Natural killer cell (primary cell): ENCODE data around the gene ARFGAP3. TPM values are rescaled to one million over a fixed set of nuclear protein-coding genes. Genes with fewer than 3 reads are reported as not detected.

Experiments used
- ATAC-seq, 3 donors: fragments of 150-1000 bp in 2 of 3; fragments of 200-7000 bp in 1 of 3; cut with Tn5 transposase; 1 replicate in 1 of 3; 2 replicates in 2 of 3; pipeline ENCODE4 v1.10.0; 2021; ENCODE audit warnings: mild to moderate bottlenecking in 2 of 3, moderate library complexity in 2 of 3
- DNase-seq, 2 donors: peaks; one replicate each; pipeline versions ENCODE4 v3.0.0 to v3.0.0-alpha.2; 2013 to 2021; ENCODE audit warnings: mixed read lengths in 1 of 2
- H3K27ac ChIP-seq: one replicate; pipeline ENCODE4 v1.5.1; 2013; ENCODE audit warnings: mild to moderate bottlenecking, low read length
- H3K27me3 ChIP-seq: one replicate; pipeline ENCODE4 v1.6.1; 2013; ENCODE audit warnings: low read length; ENCODE audit not compliant: control insufficient read depth, insufficient read depth
- H3K36me3 ChIP-seq: one replicate; pipeline ENCODE4 v1.6.1; 2013; ENCODE audit warnings: low read length; ENCODE audit not compliant: control insufficient read depth, insufficient read depth
- H3K4me1 ChIP-seq: one replicate; pipeline ENCODE4 v1.6.1; 2013; ENCODE audit warnings: low read length; ENCODE audit not compliant: control insufficient read depth, insufficient read depth
- H3K4me3 ChIP-seq: one replicate; pipeline ENCODE4 v1.5.1; 2013; ENCODE audit warnings: low read length
- H3K9me3 ChIP-seq: one replicate; pipeline ENCODE4 v1.6.1; 2013; ENCODE audit warnings: low read length; ENCODE audit not compliant: control insufficient read depth, insufficient read depth
- H3K27ac Mint-ChIP-seq, 2 donors: one replicate each; pipeline ENCODE4 v1.8.0; 2022; ENCODE audit warnings: mild to moderate bottlenecking in 2 of 2, mixed read lengths in 2 of 2, moderate library complexity in 1 of 2
- H3K27me3 Mint-ChIP-seq, 2 donors: one replicate each; pipeline ENCODE4 v1.8.0; 2022; ENCODE audit warnings: low read depth in 2 of 2, mixed read lengths in 2 of 2
- H3K36me3 Mint-ChIP-seq: one replicate; pipeline ENCODE4 v1.8.0; 2022; ENCODE audit warnings: mixed read lengths
- H3K4me1 Mint-ChIP-seq, 2 donors: one replicate each; pipeline ENCODE4 v1.8.0; 2022; ENCODE audit warnings: mixed read lengths in 2 of 2
- H3K4me3 Mint-ChIP-seq: one replicate; pipeline ENCODE4 v1.8.0; 2022; ENCODE audit warnings: mild to moderate bottlenecking, moderate library complexity, mixed read lengths
- H3K9me3 Mint-ChIP-seq, 2 donors: one replicate each; pipeline ENCODE4 v1.8.0; 2022; ENCODE audit warnings: mixed read lengths in 2 of 2
- CTCF ChIP-seq: fragments of 200-600 bp; IDR thresholded peaks from one replicate; pipeline ENCODE4 v1.8.0; 2022; ENCODE audit warnings: antibody characterized with exemption
- WGBS: methylation state at CpG from one replicate; pipeline ENCODE4 v1.1.7; 2013; ENCODE audit warnings: missing lambda C conversion rate; ENCODE audit not compliant: insufficient coverage; 5-methylcytosine and 5-hydroxymethylcytosine counted together
- intact Hi-C: fragments of 100-400 bp; cut with micrococcal nuclease; formaldehyde crosslinking; loops from one replicate; pipeline ENCODE4 v1.14.2; 2022
- total RNA-seq, 4 donors: library from RNA; stranded (reverse); fragments of 120-200 nt in 1 of 4; gene quantifications; one replicate each; pipeline versions ENCODE4 v1.2.3 to v1.2.4, GENCODE V29; 2013 to 2022

Gene ARFGAP3
- total RNA-seq, 3 donors from 2014 or later (not counting 1 experiment from before 2014, with no cell fraction given): 46.3 to 58.0 (median 53.8) TPM

DNA sequence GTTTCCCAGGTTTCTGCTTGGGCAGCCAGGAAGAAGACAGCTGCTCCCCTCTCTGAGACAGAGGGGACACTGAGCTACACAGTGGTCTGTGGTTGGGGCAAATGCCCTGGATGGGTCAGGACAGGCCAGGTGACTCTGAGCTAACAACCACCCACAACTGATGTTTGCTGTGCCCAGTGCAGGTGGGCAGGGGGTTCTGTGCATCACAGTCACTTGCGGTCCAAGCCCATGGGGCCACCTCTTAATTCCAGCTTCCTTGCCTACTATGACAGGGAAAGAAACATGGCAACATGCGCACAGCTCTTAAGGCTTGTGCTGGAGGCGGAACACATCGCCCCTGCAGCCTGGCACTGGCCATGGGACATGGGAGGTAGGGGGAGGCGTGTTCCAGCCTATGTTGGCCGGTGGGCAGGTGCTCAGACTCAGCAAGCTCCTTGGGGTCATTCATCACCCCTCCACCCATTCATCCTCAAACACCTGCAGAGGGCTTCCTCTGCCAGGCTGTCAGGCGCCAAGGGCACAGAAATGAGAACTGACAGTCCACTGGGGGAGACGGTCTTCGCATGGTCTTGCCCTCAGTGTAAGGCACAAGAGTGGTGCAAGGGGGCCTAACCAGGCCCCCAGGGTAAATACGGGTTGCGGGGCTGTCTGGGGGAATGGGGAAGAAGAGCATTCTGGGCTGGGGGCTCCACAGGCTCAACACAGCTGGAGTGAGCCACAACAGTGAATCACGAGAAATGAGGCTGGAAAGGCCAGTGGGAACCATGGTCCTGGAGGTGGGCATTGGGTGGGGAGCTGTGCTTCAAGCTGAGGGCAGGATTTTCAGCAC is 55.6 kb downstream of the ARFGAP3 start:
- Histone ChIP-seq H3K4me3 (no peak overlapping the region), H3K27me3 (no peaks in the 10 kb centered on the region), H3K27ac (no peak overlapping the region), H3K36me3 (peaks cover 43% of the 10 kb centered on the region), H3K4me1 (peaks cover 23% of the 10 kb centered on the region), H3K9me3 (no peaks in the 10 kb centered on the region)
- Mint-ChIP-seq H3K27ac (peak overlapping the region in 1 of 2 donors; percentile 93), H3K36me3 (peaks cover 8% of the 10 kb centered on the region), H3K27me3 (no peaks in the 10 kb centered on the region), H3K4me1 (peaks cover 35 to 41% of the 10 kb centered on the region in 2 donors), H3K4me3 (no peak overlapping the region), H3K9me3 (no peaks in the 10 kb centered on the region)
- ATAC-seq (no peak), DNase-seq (no peak)
- no peak for TF ChIP-seq CTCF
- 96% methylated on average over 9 of the region's 12 CpGs for WGBS
- intact Hi-C loops: no loop called here

DNA sequence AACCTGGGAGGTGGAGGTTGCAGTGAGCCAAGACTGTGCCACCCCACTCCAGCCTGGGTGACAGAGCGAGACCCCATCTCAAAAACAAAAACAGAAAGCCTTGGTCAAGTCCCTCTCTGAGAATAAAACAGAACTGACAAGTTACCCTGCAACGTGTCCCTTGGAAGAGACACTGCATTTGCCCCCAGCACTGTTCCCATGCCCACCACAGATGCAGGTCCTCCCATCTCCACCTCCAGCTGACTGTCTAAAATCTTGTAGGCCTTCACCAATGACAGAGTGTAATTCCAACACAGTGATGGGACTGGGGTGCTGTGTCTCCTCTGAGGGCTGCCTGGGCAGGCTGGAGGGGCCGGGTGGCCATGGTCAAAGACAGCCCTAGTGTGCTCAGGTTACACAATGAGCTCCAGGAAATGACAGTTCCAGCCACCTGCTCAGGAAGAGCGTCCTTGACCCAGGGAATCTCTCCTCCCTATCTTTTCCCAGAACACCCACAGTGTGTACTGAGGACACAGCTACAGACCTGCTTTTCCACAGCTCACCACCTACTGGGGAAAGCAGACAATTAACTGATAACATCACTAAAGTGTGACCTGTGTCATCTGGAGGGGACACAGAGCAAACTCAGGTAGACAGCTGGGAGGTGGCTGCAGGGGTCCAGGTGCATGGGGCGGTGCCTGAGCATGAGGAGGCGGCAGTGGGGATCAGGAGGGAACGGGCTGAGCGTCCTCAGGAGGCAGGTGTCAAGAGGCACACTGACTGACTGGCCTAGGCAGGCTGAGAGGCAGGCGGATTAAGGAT is 56.4 kb downstream of the ARFGAP3 start:
- peaks cover 35% of the 10 kb centered on the region for H3K36me3 ChIP-seq
- 95% methylated on average over 9 of the region's 9 CpGs for WGBS
- no peaks in the 10 kb centered on the region for H3K27me3 Mint-ChIP-seq

GRCh38 chr22:42799461-42800405 is 57.3 kb downstream of the ARFGAP3 start:
- H3K4me1 Mint-ChIP-seq: peaks cover 35 to 39% of the 10 kb centered on the region in 2 donors
- Histone ChIP-seq H3K36me3 (peaks cover 29% of the 10 kb centered on the region), H3K27me3 (no peaks in the 10 kb centered on the region), H3K27ac (peak overlapping the region; percentile 80), H3K4me3 (no peak overlapping the region), H3K9me3 (no peaks in the 10 kb centered on the region), H3K4me1 (peaks cover 23% of the 10 kb centered on the region)
- 64% methylated on average over 5 of the region's 8 CpGs for whole genome bisulfite sequencing
- intact Hi-C loops: loop anchor here (1.0 kb wide), 2 partner anchors 29 to 58 kb away; partner anchors contain the start of gene ARFGAP3
- H3K27ac Mint-ChIP-seq: peak overlapping the region; percentile 90 to 93
- no peaks in the 10 kb centered on the region for H3K9me3 Mint-ChIP-seq
- no peak for TF ChIP-seq CTCF
- DNase-seq (peak; percentile 23 to 53), ATAC-seq (peak; percentile 85 to 86 (median 85))
- no peaks in the 10 kb centered on the region for H3K27me3 Mint-ChIP-seq
- H3K36me3 Mint-ChIP-seq: peaks cover 8% of the 10 kb centered on the region
- H3K4me3 Mint-ChIP-seq: peak overlapping the region; percentile 68

More for the DNA sequence above, 56.4 kb downstream of the ARFGAP3 start:
- Mint-ChIP-seq H3K4me3 (no peak overlapping the region), H3K9me3 (no peaks in the 10 kb centered on the region), H3K27ac (peak overlapping the region; percentile 90 to 93), H3K4me1 (peaks cover 35 to 39% of the 10 kb centered on the region in 2 donors), H3K36me3 (peaks cover 8% of the 10 kb centered on the region)
- Histone ChIP-seq H3K27me3 (no peaks in the 10 kb centered on the region), H3K9me3 (no peaks in the 10 kb centered on the region), H3K4me3 (no peak overlapping the region), H3K4me1 (peaks cover 23% of the 10 kb centered on the region), H3K27ac (peak overlapping the region; percentile 80)
- ATAC-seq (no peak), DNase-seq (no peak)
- intact Hi-C loops: loop anchor here (1.0 kb wide), 1 partner anchor 28 kb away; no protein-coding TSS in a partner anchor
- no peak for TF ChIP-seq CTCF
